Measurements from ENCODE around the gene HSD17B12.

The HSD17B12 gene

DNA sequence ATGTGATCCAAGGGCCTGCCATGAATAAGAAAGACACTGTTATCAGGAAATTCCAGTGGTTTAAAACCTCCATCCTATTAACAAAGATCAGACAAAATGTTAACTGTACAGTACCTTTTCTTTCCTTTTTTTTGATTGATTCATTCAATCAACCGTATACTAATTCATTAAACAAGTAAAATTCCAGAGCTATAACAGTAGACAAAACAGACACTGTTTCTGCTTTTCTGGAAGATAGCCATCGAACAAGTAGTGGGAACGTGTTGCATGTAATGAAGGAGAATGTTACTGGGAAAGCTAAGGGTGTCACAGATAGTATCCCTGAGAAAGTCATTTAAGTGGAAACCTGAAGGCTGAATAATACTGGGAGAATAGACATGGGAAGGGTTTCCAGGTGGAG, 126.4 kb downstream of the HSD17B12 start:
- no peak for DNase-seq (ENCODE audit: low spot score)

DNA sequence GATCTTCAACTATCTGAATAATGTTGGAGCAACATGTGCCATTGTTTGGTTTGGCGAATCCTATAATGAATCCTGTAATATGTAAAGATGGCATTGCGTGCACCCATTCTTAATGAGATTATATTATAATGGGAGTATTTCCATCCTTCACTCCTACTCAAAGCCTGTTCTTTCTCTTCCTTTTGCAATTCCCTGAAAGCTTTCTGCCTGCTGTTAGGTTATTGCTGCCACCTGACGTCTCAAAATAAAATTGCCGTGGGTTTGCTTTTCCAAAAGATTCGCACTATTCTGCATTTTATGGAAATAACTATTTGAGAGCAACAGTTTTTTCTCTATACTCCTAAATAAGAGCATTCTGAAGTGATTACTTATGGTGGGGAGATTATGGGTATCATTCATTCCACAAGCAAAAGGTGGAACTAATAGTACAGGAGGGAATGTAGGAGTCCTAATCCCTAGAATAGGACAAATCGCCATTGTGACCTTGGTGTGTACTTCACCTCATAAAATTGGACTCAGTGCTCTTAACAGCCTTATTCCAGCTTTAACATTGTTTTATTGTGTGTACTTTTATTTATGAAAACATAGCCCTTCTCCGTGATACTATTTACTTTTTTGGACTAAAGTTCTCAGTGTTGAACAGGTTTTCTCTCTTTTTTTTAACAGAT, 130.5 kb downstream of the HSD17B12 start:
- DNase-seq (ENCODE audit: low spot score), result no peak

DNA sequence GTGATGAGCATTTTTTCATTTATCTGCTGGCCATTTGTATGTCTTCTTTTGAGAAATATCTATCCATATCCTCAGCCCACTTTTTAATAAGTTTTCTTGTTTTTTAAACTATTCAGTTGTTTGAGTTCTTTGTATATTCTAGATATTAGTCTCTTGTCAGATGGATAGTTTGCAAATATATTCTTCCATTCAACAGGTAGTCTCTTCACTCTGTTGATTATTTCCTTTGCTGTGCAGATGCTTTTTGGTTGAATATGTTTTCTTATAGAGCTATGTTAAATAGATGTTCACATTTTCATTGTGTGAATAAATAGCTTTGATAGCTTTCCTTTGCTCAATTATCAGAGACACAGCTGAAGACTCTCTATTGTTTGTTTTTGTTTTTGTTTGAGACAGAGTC, 131.9 kb downstream of the HSD17B12 start:
- no peak for DNase-seq (ENCODE audit: low spot score)

DNA sequence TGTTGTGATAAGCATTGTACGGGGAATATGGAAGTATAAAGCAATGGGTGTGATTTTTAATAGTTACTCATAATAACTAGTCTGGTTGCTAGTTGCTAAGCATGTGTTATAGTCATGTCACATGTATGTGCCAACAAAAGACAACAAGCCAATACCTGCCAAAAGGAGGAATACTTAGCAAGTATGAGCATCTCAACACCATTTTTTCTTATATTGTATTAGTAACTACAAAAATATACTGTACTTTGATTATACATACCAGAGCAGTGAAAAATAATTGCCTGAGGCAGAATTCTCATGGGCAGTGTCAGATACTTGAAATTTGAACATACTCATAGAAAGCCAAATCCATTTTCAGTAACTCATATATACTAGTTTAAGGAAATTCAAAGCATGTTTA, 137.7 kb downstream of the HSD17B12 start:
- no peak for DNase-seq (ENCODE audit: low spot score)

DNA sequence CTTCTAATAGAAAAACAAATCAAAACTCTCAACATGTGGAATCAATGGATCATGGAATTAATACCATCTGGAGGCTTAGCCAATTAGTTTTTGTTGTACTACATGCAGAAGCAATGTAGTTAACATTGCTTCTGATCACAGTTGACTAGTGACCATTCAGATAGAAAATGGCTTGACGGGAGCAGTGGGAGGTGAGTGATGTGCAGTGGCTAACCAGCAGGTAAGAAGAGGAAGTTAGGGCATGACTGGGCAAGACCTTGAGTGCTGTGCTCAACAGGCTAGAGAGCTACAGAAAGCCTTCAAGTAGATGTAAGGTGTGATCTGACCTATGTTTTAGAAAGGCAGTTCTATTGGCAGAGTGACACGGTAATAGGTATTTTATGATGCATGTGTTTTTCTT, 139.4 kb downstream of the HSD17B12 start:
- DNase-seq (ENCODE audit: low spot score), result no peak

DNA sequence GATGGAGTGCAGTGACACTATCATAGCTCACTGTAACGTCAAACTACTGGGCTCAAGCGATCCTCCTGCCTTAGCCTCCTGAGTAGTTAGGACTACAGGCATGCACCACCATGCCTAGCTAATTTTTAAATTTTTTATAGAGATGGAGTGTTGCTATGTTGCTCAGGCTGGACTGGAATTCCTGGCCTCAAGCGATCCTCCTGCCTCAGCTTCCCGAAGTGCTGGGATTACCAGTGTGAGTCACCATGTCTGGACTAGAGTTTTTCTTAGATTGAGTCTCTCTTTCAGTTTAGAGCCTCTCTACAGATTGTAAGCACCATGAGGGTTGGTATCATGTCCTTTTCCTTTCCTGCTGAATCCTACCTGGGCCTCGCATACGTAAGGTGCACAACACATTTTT, 142.8 kb downstream of the HSD17B12 start:
- no peak for DNase-seq (ENCODE audit: low spot score)

DNA sequence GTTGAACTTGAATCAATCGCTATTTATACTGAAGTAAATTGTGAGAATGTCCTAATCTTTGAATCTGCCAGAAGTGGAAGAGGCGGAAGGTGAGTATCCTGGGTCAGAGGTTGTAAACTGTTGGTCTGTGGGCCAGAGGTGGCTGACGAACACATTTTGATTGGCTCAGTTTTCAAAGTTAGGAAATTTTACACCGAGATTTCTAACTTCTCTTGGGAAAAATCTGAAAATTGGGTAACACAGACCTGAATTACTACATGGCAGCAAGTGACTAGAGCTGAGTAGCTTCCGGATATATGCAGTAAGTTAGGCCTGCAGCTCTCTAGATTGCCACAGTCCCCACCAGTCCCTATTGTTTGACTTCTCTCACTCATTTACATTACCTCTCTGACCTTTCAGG, 143.3 kb downstream of the HSD17B12 start:
- DNase-seq (ENCODE audit: low spot score), result no peak

DNA sequence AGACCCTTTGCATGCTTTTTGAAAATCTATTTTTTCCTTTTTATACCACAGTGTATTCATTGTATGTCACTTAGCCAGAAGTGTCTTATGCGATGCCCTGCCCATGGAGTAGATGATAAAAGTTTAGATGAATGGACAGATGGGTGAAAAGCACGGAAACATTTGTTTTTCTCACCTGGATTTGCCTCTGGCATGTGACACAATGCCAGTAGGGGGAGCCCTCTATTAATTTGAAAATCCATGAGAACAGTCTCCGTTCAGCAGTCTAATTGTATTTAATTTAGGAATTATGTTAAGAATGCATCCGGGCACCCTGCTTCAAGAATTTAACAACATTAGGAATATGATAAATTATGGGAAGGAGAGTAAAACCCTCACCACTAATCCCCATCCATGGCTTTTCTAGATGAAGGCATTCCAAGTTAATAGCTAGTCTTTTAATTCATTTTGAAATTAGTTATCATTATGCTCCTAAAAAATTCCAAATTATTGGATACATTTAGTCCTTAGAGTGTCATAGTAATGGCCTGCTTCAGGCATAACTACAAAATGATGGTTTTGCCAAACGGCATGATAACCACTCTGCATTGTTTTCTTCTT, 144.8 kb downstream of the HSD17B12 start:
- peak; percentile 25 for DNase-seq (ENCODE audit: low spot score)

DNA sequence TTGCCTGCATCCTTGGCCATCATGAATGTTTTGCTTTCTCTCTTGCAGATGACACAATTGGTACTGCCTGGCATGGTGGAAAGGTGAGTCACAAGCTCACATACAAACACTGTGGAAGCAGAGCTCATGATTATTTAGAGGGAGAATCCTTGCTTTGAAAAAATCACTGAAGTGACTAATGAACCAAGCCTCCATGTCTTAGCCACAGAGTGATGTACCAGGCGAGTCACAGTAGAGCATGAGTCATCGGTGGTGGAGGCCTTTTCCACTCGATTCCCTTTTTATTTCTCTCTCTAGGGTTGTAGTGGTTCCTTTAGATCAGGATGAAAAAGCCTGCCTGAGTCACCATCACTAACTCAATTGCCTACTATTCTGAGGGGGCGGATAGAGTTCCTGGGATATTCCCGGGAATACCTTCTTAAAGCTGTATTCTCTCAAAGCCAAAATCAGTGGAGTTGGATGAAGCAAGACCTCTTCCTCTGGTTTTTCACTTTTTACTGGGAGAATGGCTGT, 150.4 kb downstream of the HSD17B12 start:
- DNase-seq (ENCODE audit: low spot score), result peak; percentile 92

DNA sequence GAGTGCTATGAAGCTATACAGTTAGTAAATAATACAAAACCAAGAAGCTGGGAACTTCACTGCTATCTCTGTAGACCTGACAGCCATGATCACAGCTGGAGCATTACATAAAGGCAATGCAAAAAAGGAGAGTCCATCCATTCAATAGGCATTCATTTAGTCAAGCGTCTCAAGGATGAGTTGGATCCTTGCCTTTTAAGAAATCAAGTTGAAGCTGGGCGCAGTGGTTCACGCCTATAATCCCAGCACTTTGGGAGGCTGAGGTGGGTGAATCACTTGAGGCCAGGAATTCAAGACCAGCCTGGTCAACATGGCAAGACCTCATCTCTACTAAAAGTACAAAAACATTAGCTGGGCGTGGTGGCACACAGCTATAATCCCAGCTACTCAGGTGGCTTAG, 152.0 kb downstream of the HSD17B12 start:
- DNase-seq (ENCODE audit: low spot score), result no peak

DNA sequence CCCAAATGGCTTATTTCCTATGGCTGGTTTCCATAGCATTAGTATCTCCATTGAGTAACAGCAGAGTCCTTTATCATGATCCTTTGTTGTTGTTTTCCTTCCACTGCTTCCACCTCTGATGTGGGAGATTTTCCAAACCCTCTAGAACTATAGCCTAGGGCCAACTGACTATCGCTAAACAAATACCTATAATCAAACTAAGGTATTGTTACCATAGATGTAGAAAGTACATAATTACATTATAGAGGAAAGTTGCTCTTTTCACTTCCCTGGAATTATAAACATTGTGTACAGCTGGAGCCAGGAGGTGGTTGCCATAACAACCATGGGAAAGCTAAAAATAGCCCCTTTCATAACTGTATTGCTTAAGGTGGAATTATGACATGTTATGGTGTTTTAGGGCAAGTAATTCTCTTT, 153.1 kb downstream of the HSD17B12 start:
- DNase-seq (ENCODE audit: low spot score), result no peak

DNA sequence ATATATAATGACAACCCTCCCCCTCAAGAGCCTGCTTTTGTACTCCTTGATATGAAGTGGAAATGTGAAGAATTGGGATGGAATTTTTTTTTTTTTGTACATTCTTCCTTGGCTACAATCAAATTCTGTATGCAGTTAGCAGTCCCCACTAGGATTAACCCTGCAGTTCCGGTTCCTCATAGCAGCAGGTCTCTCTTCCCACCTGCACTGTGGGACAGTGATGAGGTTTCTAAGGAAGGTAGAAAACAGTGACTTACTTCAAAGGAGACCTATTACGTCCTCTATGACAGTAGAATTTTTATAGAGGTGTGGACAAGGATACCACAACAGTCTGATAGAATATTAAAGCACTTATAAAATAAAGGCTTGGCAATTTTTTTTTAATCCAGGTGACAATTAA, 153.7 kb downstream of the HSD17B12 start:
- no peak for DNase-seq (ENCODE audit: low spot score)

DNA sequence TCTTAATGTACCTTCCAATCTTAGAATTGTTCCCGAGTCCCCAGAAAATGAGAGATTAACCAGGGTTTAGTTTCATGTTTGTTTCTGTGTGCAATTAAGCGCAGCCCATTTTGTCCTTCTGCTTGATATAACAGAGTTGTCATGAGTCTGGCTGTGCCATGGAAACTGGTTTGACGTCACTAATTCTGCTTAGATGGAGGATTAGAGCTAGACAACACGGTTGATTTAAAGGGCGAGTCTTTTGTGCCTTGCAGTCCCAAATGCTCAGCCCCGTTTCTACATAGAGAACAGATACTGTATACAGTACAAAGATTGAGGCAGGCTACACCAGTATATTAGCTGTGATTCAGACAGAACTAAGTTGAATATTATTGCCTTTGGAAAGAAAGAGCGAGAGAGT, 154.6 kb downstream of the HSD17B12 start:
- DNase-seq (ENCODE audit: low spot score), result no peak

DNA sequence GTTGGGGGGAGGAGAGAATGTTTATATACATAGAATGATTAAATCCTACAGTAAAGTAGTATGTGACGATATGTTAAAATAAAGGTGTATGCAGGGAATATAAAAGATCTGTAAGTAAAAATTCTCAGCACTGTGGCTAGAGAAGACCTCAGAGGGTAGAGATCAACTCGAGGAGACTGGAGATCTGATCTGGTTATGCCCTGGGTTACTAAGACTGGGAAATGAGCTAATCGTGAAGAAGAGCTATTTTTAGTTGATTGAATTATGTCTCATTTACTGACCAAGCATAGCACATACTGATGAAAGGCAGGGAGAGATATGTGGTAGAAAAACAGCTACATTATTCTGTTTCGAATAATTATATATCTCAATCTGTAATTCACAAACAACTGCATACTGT, 157.3 kb downstream of the HSD17B12 start:
- DNase-seq (ENCODE audit: low spot score), result no peak

DNA sequence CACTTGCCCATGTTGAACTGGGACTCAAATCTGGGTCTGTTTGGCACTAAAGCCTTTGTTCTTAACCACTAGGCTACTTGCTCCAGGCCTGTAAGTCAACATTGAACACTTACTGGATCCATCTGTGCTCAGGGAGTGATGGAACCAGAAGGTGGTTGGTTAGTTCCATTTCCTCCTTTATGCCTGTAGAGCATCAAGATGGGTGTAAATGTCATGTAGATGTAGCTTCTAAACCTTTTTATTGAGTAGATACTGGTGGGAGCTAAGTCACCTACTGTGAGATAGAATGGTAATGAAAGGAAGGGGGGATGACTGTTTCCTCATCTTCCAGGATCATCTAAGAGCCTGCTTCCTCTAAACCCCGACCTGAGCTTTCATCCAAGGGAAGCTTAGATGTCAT, 161.5 kb downstream of the HSD17B12 start:
- DNase-seq (ENCODE audit: low spot score), result no peak

DNA sequence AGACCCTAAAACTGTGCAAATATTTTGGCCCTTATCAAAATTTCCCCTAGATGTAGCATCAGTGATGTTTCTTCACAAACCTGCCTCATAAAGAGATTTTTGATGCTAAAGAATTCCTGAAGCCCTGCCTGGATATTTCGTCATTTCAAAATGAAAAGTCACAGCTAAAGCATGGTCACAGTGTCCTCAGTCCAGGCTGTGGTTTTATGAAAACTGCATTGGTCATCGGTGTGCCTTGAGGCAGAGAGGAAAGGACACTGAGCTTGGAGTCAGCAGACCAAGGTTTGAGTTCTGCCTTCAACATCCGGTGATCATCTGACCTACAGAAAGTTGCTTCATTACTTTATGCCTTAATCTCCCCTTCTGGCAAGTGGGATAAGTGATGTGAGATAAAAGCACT, 165.3 kb downstream of the HSD17B12 start:
- peak; percentile 25 for DNase-seq (ENCODE audit: low spot score)

DNA sequence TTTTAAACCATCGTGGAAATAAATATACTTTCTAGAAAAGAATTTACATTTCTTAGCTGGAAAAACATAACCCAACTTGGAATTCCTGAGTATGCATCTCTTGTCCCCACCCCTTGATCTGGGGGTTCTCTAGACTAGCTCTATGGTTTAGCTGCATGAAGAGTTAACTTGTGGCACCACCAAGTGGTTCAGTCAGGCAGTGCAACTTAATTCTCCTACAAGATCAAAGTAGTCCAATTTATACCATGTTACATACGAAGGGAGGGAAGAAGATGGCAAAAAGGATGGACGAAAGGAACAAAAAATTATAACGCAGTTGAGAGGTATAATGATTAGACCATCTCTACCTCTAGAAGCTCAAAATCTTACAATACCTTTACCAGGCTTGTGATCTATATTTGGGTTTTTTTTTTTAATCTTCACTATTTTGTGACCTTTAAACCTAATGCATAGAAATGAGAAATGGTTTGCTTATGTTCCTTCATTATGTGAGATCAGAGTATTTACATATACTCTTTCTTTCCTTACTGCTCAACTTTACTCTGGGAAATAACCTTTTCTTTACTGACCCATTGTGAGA, 171.6 kb downstream of the HSD17B12 start:
- DNase-seq (ENCODE audit: low spot score), result peak; percentile 80

DNA sequence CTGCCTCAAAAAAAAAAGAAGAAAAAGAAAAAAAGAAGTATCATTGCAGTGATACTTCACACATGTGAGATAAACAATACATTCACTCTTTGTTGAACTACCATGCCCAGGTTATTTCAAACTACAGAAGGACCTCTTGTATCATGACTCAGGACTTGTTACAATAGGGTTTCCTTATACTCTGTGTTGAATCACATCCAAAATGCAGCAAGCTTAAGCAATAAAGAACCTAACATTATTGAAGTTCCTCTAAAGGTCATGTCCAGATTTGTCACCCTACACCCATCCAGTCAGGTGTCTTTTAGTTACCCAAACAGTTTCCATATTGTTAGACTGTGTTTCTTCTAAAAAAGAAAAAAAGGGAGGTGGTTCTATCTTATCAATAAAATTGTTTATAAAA, 173.2 kb downstream of the HSD17B12 start:
- no peak for DNase-seq (ENCODE audit: low spot score)

DNA sequence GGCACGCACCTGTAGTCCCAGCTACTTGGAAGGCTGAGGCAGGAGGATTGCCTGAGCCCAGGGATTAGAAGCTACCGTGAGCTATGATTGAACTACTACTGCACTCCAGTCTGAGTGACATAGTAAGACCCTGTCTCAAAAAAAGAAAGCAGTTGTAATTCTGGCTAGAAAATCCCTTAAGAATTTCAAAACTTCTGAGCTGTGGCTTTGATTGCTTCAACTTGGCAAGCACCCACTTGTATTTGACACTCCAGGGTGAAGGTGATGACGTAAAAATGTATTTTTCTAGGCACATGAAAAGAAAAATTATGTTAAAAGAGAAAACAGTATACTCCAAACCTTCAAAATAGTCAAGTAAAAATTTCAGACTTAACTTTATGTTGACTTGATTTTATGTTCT, 176.5 kb downstream of the HSD17B12 start:
- no peak for DNase-seq (ENCODE audit: low spot score)

DNA sequence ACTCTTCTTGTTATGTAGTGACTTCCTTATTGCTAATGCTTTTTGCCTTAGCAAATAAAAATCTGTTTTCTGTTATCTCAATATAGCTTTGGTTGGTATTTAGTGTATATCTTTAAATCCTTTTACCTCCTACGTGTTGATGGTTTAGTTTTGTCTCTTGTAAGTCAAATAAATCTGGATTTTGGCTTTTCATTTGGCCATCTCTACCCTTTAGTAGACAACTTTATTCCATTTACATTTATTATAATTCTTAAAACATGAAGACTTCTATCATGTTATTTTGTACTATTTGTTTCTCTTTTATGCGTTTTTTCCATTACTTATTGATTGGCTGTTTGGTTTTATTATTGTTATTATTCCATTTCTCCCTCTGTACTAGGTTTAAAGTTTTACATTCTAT, 180.6 kb downstream of the HSD17B12 start:
- no peak for DNase-seq (ENCODE audit: low spot score)

DNA sequence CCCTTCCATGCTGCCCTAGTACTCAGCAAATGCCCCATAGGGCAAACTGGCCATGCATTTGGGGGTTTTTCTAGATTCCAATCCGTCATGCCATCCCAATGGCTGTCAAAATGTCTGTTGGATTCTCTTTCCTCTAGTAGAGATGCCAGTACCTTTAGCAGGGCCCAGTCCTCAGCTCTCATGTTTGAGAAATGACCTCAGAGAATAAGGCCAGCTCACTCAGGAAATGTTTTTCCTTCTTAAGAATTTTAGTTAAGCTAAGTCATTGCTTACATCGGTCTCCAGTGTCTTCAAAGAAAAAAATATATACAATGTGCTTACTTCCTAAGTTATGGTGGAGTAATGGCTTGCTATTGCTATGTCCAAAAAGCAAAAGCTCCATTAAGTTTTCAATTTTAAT, 186.0 kb downstream of the HSD17B12 start:
- DNase-seq (ENCODE audit: low spot score), result no peak

DNA sequence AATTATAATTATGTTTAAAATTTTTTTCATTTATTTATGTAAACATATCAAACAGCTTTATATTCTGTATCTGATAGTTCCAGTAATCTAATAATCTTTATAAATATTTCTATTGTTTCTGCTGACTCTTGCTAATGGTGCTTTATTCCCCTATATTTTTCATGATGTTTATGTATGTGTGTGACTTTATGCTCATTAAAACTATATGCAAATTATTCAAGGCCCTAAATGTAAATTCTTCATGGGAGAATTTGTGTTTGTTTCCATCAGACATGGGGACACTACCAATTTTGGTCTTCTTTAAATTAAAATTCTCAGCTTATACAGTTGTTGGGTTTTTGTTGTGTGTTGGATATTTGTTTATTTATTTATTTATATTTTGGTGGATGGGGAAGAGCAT, 186.4 kb downstream of the HSD17B12 start:
- no peak for DNase-seq (ENCODE audit: low spot score)

DNA sequence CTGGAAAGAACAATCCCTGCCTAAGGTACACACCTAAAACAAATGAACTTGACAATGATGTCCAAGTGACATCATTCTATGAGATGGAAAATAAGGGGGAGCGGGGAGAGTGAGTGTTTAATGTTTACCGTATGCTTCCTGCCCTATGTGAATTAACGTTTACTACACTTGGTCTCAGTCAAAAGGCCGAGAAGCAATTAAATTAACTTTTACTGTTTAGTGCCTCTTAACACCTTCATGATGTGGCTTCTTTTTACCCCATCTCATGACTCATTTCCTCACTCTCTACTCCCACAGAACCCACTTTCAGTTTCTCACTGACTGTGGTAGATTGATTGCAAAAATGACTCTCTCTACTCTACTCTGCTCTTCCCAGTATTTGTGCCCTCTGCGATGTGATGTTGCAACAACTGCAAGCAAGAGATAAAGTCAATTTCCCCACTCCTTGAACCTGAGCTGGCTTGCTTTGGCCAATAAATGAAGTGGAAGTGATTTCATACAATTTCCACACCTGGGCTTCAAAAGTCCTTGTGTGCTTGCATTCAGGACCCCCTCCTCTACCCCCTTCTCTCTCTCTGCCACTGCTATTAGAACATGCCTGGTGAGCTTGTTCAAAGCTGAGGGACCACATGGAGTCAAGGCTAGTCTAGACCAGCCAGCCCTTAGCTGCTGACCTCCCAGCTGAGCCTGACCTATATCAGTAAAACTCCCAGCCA, 188.5 kb downstream of the HSD17B12 start:
- peak; percentile 63 for DNase-seq (ENCODE audit: low spot score)

All from AG20443 (cell line).